GM20000 (cell line): ENCODE data around the gene POLR2M.

ENCODE experiments used
- DNase-seq: peaks from one replicate; pipeline ENCODE4 v3.0.0; 2012; ENCODE audit warnings: low spot score
- CTCF ChIP-seq: IDR thresholded peaks from 2 replicates; pipeline ENCODE4 v1.5.1; 2012; ENCODE audit warnings: mild to moderate bottlenecking, control low read depth; ENCODE audit errors: extremely low read depth, missing control alignments

POLR2M gene

GRCh38 chr15:57667171-57667849, 39.2 kb upstream of the POLR2M start:
- no peak for TF ChIP-seq CTCF
- DNase-seq = no peak

GRCh38 chr15:57668016-57668415, 38.5 kb upstream of the POLR2M start:
- TF ChIP-seq CTCF = no peak
- DNase-seq = no peak

DNA sequence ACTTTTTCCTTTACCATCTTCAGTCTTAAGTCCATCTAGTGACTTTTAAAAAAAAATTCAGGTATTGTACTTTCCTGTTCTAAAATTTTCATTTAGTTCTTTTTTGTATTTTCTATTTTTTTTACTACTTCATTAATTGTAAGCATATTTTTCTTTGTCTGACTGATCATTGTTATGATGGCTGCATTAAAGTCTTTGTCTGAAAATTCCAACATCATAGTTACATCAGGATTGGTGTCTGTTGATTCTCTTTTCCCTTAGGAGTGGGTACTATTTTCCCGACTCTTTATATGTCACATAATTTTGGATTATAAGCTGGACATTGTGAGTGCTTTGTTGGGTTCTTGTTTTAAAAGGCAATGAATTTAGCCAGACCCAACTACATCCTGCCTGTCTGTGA, 34.9 kb upstream of the POLR2M start:
- TF ChIP-seq CTCF = no peak
- DNase-seq = no peak

DNA sequence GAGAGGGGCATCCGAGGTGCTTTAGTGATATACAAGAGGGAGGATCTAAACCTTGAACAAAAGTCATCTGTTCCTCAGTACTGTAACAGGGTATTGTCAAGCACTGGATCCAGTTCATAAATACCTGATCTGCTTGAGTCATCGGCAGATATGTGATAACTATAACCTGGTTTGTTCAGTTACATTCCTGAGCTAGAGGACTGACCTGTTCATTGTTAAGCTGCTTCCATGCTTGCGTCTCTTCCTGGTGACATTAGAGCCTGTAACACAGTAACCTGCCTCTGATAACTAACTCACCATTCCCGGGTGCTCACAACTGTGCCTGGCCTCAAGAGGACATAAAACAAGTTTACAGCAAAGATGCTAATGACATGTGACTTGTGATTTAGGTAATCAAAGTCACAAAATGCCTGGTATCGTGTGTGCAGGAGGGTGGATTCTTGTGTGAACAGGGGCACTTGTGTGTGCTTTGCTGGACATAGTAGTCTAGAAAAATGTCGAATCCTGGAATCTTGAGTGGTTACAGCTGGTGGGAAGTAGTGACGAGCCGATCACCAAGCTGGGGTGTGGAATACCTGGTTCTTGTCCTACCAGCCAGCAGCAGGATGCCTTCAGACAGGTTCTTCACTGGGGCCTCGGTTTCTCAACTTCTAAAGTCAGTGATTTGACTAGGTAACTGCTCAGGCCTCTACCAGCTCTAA, 30.9 kb upstream of the POLR2M start:
- no peak for TF ChIP-seq CTCF
- DNase-seq = no peak

GRCh38 chr15:57676585-57676984, 29.9 kb upstream of the POLR2M start:
- TF ChIP-seq CTCF = no peak
- DNase-seq = no peak

DNA sequence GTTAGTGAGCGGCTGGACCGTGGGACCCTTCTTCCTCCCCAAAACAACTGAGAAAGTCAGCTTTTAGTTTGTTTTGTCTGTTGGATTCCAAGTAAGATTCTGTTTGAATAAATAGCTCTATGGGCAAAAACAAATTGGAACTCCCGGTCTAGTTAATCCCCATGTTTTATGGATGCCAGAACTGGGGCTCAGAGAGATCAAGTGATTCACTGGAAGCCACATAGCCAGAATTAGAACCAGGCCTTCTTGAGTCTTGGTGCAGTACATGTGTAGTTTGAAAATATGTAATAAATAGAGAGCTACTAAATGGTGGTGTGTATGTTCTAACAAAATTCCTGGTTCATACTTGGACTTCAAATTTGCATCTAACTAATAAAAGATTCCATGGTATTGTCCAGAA, 29.3 kb upstream of the POLR2M start:
- DNase-seq = no peak
- no peak for TF ChIP-seq CTCF

DNA sequence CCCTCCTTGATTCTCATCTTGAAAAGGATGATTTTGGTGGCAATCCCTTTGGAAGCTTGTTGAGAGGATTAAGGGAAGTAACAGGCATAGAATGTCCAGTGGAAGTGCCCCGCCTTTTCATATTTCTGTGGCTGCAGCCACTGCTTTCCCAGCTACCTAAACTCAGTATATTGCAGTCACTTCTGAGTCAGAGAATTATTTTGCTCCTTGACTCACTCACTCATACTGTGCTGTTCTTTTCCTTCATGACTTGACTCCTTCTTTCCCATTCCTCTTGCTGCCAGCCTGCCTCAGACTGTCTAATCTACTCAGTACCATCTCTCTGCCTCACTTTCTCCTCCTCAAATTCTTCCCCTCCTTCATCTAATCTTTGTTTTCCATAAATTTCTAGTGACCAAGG, 26.5 kb upstream of the POLR2M start:
- no peak for DNase-seq

More for the DNA sequence above, 26.5 kb upstream of the POLR2M start:
- no peak for TF ChIP-seq CTCF
